A673 (cell line): ENCODE measurements around the gene FAM177B. TPM values are rescaled to one million over a fixed set of nuclear protein-coding genes. Genes with fewer than 3 reads are reported as not detected.

Source experiments
- BruUV-seq: library from RNA; stranded (reverse); fragments of 400-500 nt; replicated peaks from 2 replicates; lab custom pipeline; 2021; lab: Mats Ljungman, UMichigan
- CTCF ChIA-PET: fragments of 300-600 bp; sonication (Branson Sonifier 250); formaldehyde crosslinking; loops from one replicate; lab custom pipeline; 2022; ENCODE audit warnings: antibody characterized with exemption; lab: Charles Lee
- POLR2A ChIA-PET: fragments of 300-600 bp; sonication (Branson Sonifier 250); formaldehyde crosslinking; loops from one replicate; lab custom pipeline; 2022; ENCODE audit warnings: antibody characterized with exemption; ENCODE audit not compliant: low non-redundant PET; lab: Charles Lee
- DNase-seq: peaks from one replicate; pipeline ENCODE4 v3.0.0-alpha.2; 2015; ENCODE audit warnings: low spot score
- H3K27ac ChIP-seq: fragments of 200-600 bp; sonication (generic); 2 replicates; pipeline ENCODE4 v1.5.1; 2016; ENCODE audit warnings: mixed run types, low read depth, mild to moderate bottlenecking, mixed read lengths, antibody characterized with exemption, low read length; ENCODE audit not compliant: poor library complexity, severe bottlenecking
- H3K27me3 ChIP-seq: fragments of 200-600 bp; sonication (generic); replicated peaks from 2 replicates; pipeline ENCODE4 v1.6.1; 2017; ENCODE audit warnings: mixed run types, low read depth, mild to moderate bottlenecking, mixed read lengths, antibody characterized with exemption, low read length; ENCODE audit not compliant: insufficient read depth, poor library complexity
- H3K36me3 ChIP-seq: fragments of 200-600 bp; sonication (generic); 2 replicates; pipeline ENCODE4 v1.6.1; 2016; ENCODE audit warnings: mixed run types, mild to moderate bottlenecking, mixed read lengths, antibody characterized with exemption, low read length; ENCODE audit not compliant: insufficient read depth, poor library complexity, severe bottlenecking
- H3K4me1 ChIP-seq: fragments of 200-600 bp; sonication (generic); 2 replicates; pipeline ENCODE4 v1.6.1; 2017; ENCODE audit warnings: mixed run types, mild to moderate bottlenecking, mixed read lengths, antibody characterized with exemption, low read length; ENCODE audit not compliant: insufficient read depth, poor library complexity, severe bottlenecking
- H3K4me3 ChIP-seq: fragments of 200-600 bp; sonication (generic); 2 replicates; pipeline ENCODE4 v1.5.1; 2016; ENCODE audit warnings: low read depth, mixed run types, mild to moderate bottlenecking, mixed read lengths, low read length; ENCODE audit not compliant: poor library complexity, severe bottlenecking
- H3K9me3 ChIP-seq: fragments of 200-600 bp; sonication (generic); 2 replicates; pipeline ENCODE4 v1.6.1; 2016; ENCODE audit warnings: mixed run types, low read depth, mild to moderate bottlenecking, mixed read lengths, antibody characterized with exemption, low read length; ENCODE audit not compliant: poor library complexity, severe bottlenecking
- CTCF ChIP-seq: fragments of 300-800, 200-600 bp; sonication (generic); conservative IDR thresholded peaks from 2 replicates; pipeline ENCODE4 v1.5.1; 2017; ENCODE audit warnings: low read depth, mild to moderate bottlenecking, antibody characterized with exemption, low read length, moderate library complexity, mixed read lengths
- EZH2 ChIP-seq: fragments of 200-600 bp; sonication (generic); IDR thresholded peaks from 2 replicates; pipeline ENCODE4 v1.6.1; 2017; ENCODE audit warnings: borderline replicate concordance, low read depth, mild to moderate bottlenecking, mixed read lengths, antibody characterized with exemption, low read length; ENCODE audit not compliant: poor library complexity, severe bottlenecking
- intact Hi-C: fragments of 100-400 bp; cut with micrococcal nuclease; formaldehyde crosslinking; loops from one replicate; pipeline ENCODE4 v1.10.0; 2022; ENCODE audit not compliant: unreplicated experiment
- total RNA-seq: library from RNA; stranded (reverse); gene quantifications from 2 replicates; pipeline ENCODE4 v1.2.3, GENCODE V29; 2021

The FAM177B gene
- total RNA-seq, 1 experiment from 2014 or later, result not detected

- ChIA-PET POLR2A (no interaction called here), CTCF (no interaction called here)
- TF ChIP-seq CTCF (no peak), EZH2 (no peak)
- no peak overlapping the region for H3K27ac ChIP-seq
- DNase-seq, result no peak
- no peaks in the 10 kb centered on the region for H3K4me1 ChIP-seq
- H3K36me3 ChIP-seq, result no peaks in the 10 kb centered on the region
- no TSS peak for BruUV-seq
- peaks cover 15% of the 10 kb centered on the region for H3K9me3 ChIP-seq
- H3K4me3 ChIP-seq, result no peak overlapping the region
- no peaks in the 10 kb centered on the region for H3K27me3 ChIP-seq
- intact Hi-C loops, result no loop called here
These were observed 36.0 kb downstream of the FAM177B start for GRCh38 chr1:222772996-222773379.

- ChIA-PET POLR2A (no interaction called here), CTCF (no interaction called here)
- no peaks in the 10 kb centered on the region for H3K27me3 ChIP-seq
- no peaks in the 10 kb centered on the region for H3K36me3 ChIP-seq
- H3K4me3 ChIP-seq, result no peak overlapping the region
- no peak for DNase-seq
- H3K27ac ChIP-seq, result no peak overlapping the region
- TF ChIP-seq CTCF (no peak), EZH2 (no peak)
- no TSS peak for BruUV-seq
- intact Hi-C loops, result no loop called here
- H3K4me1 ChIP-seq, result no peaks in the 10 kb centered on the region
- no peaks in the 10 kb centered on the region for H3K9me3 ChIP-seq
These were observed 40.5 kb downstream of the FAM177B start for GRCh38 chr1:222777463-222777862.

- H3K9me3 ChIP-seq, result no peaks in the 10 kb centered on the region
- TF ChIP-seq CTCF (no peak), EZH2 (no peak)
- no peaks in the 10 kb centered on the region for H3K36me3 ChIP-seq
- no peaks in the 10 kb centered on the region for H3K4me1 ChIP-seq
- no peak overlapping the region for H3K4me3 ChIP-seq
- intact Hi-C loops, result no loop called here
- no TSS peak for BruUV-seq
- CTCF ChIA-PET, result no interaction called here
- no peak overlapping the region for H3K27ac ChIP-seq
- H3K27me3 ChIP-seq, result no peaks in the 10 kb centered on the region
- POLR2A ChIA-PET, result no interaction called here
- no peak for DNase-seq
These were observed 41.0 kb downstream of the FAM177B start for GRCh38 chr1:222777977-222778376.
